KOPT-K1 (cell line): Measurements from ENCODE around the gene YBX1.
"Not testable (repeated sequence)": the region's sequence is repeated elsewhere in the genome, so short reads cannot be mapped to it uniquely, and the experiment has no call there.

Source experiments
- H3K27ac ChIP-seq: fragments of 200-600 bp; sonication (generic); 2 replicates; pipeline ENCODE4 v1.5.1; 2016; ENCODE audit warnings: antibody characterized with exemption, mild to moderate bottlenecking, low read depth, low read length; ENCODE audit not compliant: poor library complexity, severe bottlenecking
- H3K36me3 ChIP-seq: fragments of 200-600 bp; sonication (generic); 2 replicates; pipeline ENCODE4 v1.5.1; 2017; ENCODE audit warnings: antibody characterized with exemption, mild to moderate bottlenecking, low read length, moderate library complexity; ENCODE audit not compliant: insufficient read depth
- H3K9me3 ChIP-seq: fragments of 200-600 bp; sonication (generic); 2 replicates; pipeline ENCODE4 v1.5.1; 2017; ENCODE audit warnings: antibody characterized with exemption, low read length, mild to moderate bottlenecking; ENCODE audit not compliant: insufficient read depth, poor library complexity, severe bottlenecking

Gene YBX1

DNA sequence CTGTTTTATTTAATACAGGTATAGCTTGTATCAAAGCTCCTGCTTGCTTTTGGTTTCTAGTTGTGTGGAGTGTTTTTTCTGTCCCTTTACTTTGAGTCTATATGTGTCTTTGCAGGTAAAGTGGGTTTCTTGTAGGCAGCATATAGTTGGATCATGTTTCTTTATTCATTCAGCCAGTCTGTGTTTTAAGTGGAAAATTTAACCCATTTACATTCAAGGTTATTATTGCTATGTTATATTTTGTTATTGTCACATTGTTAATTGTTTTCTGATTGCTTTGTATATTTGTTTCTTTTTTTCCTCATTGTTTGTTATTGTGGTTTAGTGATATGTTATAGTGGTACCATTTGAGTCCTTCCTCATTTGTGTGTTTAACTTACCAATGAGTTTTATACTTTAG is 31.1 kb downstream of the YBX1 start:
- Histone ChIP-seq H3K36me3 (peaks cover 97% of the 10 kb centered on the region), H3K27ac (no peak overlapping the region), H3K9me3 (peaks cover 18% of the 10 kb centered on the region)

GRCh38 chr1:42714441-42714840 is 32.2 kb downstream of the YBX1 start:
- H3K36me3 ChIP-seq = peaks cover 90% of the 10 kb centered on the region
- not testable (repeated sequence) for H3K27ac ChIP-seq

GRCh38 chr1:42720868-42721267 is 38.6 kb downstream of the YBX1 start:
- no peak overlapping the region for H3K27ac ChIP-seq
- H3K36me3 ChIP-seq = peaks cover 30% of the 10 kb centered on the region
- no peaks in the 10 kb centered on the region for H3K9me3 ChIP-seq

More at GRCh38 chr1:42714441-42714840, 32.2 kb downstream of the YBX1 start:
- peaks cover 18% of the 10 kb centered on the region for H3K9me3 ChIP-seq

DNA sequence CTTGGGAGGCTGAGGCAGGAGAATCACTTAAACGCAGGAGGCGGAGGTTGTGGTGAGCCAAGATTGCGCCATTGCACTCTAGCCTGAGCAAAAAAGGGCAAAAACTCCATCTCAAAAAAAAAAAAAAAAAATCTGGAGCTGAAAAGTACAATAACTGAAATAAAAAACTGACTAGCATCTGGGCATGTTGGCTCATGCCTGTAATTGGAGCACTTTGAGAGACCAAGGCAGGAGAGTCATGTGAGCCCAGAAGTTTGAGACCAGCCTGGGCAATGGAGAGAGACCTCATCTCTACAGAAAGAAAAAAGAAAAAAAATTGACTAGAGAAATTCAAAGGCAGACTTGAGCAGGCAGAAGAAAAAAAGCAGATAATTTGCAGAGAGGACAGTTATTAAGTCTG is 39.7 kb downstream of the YBX1 start:
- H3K36me3 ChIP-seq = peaks cover 19% of the 10 kb centered on the region
- no peak overlapping the region for H3K27ac ChIP-seq
- H3K9me3 ChIP-seq = no peaks in the 10 kb centered on the region

GRCh38 chr1:42722403-42722802 is 40.2 kb downstream of the YBX1 start:
- not testable (repeated sequence) for H3K9me3 ChIP-seq, H3K27ac ChIP-seq
- H3K36me3 ChIP-seq = peaks cover 15% of the 10 kb centered on the region

DNA sequence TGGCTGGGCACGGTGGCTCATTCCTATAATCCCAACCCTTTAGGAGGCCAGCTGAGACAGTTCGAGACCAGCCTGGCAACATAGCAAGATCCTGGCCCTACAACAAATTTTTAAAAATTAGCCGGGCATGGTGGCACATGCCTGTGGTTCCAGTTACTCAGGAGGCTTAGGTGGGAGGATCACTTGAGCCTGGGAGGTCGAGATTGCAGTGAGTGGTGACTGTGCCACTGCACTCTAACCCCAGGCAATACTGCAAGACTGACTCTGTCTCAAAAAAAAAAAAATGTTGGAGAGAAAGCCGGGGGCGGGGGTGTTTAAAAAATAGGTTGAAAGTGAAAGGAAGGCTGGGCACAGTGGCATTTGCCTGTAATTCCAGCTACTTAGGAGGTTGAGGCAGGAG is 41.3 kb downstream of the YBX1 start:
- H3K36me3 ChIP-seq = peaks cover 4% of the 10 kb centered on the region; the same call in 1 of the 2 replicates
- no peaks in the 10 kb centered on the region for H3K9me3 ChIP-seq
- H3K27ac ChIP-seq = no peak overlapping the region

- H3K36me3 ChIP-seq, H3K27ac ChIP-seq: not testable (repeated sequence)
Observed at GRCh38 chr1:42725820-42726219, 43.6 kb downstream of the YBX1 start.

DNA sequence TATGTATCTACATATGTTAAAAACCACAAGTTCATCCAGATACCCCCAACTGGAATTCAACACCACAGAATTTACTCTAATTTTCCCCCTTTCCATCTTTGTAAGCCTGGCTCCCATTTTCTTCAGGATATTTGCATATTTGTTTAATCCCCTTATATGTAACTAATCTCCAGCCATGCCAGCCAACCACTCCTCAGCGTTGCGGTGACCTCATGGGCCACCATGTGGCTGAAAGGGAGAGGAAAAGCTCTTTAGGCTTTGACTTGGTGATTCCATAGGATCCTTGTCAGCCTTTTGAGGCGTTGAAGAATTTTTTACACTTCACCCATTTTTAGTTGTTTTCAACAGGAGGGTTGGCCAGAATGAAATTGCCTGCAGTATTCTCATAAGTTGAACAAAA is 47.8 kb downstream of the YBX1 start:
- H3K9me3 ChIP-seq = no peaks in the 10 kb centered on the region

More at GRCh38 chr1:42725820-42726219, 43.6 kb downstream of the YBX1 start:
- H3K9me3 ChIP-seq = not testable (repeated sequence)

DNA sequence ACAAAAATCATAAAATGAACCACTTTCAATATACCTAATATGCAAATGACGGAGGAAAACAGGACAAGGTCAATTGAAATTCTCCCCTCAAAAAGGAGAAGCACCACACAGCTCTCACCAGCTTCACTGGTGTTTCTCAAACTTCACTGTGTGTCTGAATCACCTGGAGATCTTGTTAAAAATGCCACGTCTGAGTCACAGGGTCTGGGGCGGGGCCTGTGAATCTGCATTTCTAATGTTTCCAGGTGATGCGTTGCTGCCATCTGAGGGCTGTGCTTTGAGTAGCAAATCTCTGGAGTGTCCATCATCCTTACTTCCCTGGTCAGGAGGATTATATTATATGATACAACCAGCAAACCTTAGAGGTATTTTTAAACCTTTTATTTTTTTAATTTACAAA is 48.8 kb downstream of the YBX1 start:
- Histone ChIP-seq H3K36me3 (no peaks in the 10 kb centered on the region), H3K9me3 (no peaks in the 10 kb centered on the region)

More for the DNA sequence above, 47.8 kb downstream of the YBX1 start:
- H3K36me3 ChIP-seq = no peaks in the 10 kb centered on the region
- H3K27ac ChIP-seq = no peak overlapping the region

GRCh38 chr1:42731585-42731984 is 49.4 kb downstream of the YBX1 start:
- Histone ChIP-seq H3K36me3 (no peaks in the 10 kb centered on the region), H3K27ac (no peak overlapping the region), H3K9me3 (no peaks in the 10 kb centered on the region)

More for the DNA sequence above, 48.8 kb downstream of the YBX1 start:
- H3K27ac ChIP-seq = no peak overlapping the region

DNA sequence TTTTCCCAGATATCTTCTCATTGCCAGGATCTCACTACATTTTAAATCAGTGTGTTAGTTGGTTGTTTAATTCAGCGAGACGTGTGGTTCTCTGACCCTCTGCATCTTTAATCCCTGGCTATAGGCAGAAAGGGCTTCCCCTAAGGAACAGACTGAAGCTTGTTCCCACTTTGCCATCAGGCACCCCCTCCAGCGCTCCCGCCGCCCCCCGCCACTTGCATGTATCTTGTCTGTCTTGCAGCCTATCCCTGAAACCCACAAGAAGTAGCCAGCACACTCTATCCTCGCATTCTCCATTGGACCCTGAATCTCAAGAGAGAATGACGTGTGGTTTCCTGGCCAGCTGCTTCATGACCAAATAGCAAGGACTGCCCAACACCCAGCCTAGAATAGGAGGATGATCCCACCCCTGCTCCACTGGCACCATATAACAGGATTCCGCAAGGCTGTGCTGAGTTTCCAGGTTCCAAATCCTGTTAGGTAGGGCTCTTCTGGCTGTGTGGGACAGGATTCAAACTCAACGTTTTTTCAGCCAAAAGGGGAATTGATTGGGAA is 50.0 kb downstream of the YBX1 start:
- no peaks in the 10 kb centered on the region for H3K36me3 ChIP-seq
- H3K27ac ChIP-seq = no peak overlapping the region
- H3K9me3 ChIP-seq = no peaks in the 10 kb centered on the region

DNA sequence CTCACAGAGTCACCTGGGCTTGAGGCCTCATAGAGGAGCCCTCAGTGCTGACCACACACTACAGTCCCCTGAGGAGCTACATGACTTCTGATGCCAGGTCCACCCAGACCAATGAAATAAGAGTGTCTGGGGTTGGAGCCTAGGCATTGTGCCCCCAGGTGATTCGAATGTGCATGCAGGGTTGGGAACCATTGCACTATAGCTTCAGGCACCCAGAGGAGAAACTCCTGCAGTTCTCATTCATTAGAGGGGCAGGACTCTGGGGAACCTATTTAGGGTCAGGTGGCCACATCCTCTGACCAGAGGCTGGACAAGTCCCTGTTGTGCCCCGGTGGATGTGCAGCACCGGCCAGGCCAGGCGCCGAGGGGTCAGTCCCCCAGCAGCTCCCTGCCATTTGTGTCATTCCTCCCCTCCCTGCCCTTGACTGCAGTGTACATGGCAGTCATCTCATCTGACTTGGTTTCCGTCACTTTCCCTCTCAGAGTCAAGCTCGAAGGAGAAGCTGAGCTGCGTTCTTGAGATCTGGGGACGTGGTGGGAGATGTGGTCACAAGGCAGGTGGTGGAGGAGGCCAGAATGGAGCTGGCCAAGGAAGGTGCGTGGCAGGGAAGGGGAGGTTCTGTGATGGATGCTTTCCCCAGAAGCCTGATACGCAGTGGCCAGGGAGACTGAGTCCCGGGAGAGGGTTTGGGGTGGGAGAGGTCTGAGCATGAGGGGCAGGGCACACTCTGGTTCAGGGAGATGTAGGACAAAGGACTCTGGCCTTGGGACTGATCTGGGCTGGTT is 51.4 kb downstream of the YBX1 start:
- no peak overlapping the region for H3K27ac ChIP-seq

GRCh38 chr1:42734201-42735035 is 52.2 kb downstream of the YBX1 start:
- no peaks in the 10 kb centered on the region for H3K36me3 ChIP-seq
- no peaks in the 10 kb centered on the region for H3K9me3 ChIP-seq
- no peak overlapping the region for H3K27ac ChIP-seq

More for the DNA sequence above, 51.4 kb downstream of the YBX1 start:
- no peaks in the 10 kb centered on the region for H3K36me3 ChIP-seq
- H3K9me3 ChIP-seq = no peaks in the 10 kb centered on the region

- no peaks in the 10 kb centered on the region for H3K36me3 ChIP-seq
- H3K27ac ChIP-seq = no peak overlapping the region
- no peaks in the 10 kb centered on the region for H3K9me3 ChIP-seq
Observed at GRCh38 chr1:42735056-42735455, 52.8 kb downstream of the YBX1 start.

- Histone ChIP-seq H3K27ac (no peak overlapping the region), H3K36me3 (no peaks in the 10 kb centered on the region), H3K9me3 (no peaks in the 10 kb centered on the region)
Observed at GRCh38 chr1:42735477-42736105, 53.4 kb downstream of the YBX1 start.
